ENCODE data around the gene COL10A1. TPM values are rescaled to one million over a fixed set of nuclear protein-coding genes. Genes with fewer than 3 reads are reported as not detected.

Gene COL10A1
- total RNA-seq, 1 experiment from 2014 or later, result not detected

DNA sequence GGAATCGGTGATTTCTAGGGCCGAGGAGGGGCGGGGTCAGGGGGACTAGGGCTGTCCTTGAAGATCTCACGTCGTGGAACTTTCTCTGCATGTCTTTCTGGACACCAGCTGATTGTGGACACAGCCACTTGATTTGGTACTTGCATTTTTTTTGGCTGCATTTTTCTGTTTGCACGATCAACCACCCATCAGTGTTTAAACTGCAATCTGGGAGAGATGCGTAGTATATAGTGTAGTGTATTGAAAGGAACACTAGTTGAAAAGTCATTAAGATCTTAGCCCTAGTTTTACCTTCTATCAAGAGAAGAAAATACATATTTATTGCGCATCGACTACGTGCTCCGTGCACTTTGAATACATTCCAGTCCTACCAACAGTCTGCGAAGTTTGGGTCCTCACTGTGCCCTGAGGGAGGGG is 24.6 kb downstream of the COL10A1 start:
- peak overlapping the region; percentile 84 for H3K27ac ChIP-seq (ENCODE audit: low read depth, low read length, poor library complexity, severe bottlenecking)
- POLR2A ChIA-PET (ENCODE audit: low non-redundant PET), result no interaction called here
- peaks cover 6% of the 10 kb centered on the region for H3K9me3 ChIP-seq (ENCODE audit: low read depth, low read length, poor library complexity, severe bottlenecking)
- TF ChIP-seq, protein P1, sequence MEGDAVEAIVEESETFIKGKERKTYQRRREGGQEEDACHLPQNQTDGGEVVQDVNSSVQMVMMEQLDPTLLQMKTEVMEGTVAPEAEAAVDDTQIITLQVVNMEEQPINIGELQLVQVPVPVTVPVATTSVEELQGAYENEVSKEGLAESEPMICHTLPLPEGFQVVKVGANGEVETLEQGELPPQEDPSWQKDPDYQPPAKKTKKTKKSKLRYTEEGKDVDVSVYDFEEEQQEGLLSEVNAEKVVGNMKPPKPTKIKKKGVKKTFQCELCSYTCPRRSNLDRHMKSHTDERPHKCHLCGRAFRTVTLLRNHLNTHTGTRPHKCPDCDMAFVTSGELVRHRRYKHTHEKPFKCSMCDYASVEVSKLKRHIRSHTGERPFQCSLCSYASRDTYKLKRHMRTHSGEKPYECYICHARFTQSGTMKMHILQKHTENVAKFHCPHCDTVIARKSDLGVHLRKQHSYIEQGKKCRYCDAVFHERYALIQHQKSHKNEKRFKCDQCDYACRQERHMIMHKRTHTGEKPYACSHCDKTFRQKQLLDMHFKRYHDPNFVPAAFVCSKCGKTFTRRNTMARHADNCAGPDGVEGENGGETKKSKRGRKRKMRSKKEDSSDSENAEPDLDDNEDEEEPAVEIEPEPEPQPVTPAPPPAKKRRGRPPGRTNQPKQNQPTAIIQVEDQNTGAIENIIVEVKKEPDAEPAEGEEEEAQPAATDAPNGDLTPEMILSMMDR (conservative IDR thresholded peaks at IDR 0.05; ENCODE audit: low read depth, low read length), result no peak
- no peak for TF ChIP-seq EZH2 (IDR thresholded peaks at IDR 0.05; ENCODE audit: borderline replicate concordance, low read depth, low read length, poor library complexity, severe bottlenecking)
- no peaks in the 10 kb centered on the region for H3K36me3 ChIP-seq (ENCODE audit: insufficient read depth, low read length, poor library complexity, severe bottlenecking)
- peaks cover 20% of the 10 kb centered on the region for H3K4me1 ChIP-seq (ENCODE audit: insufficient read depth, low read length, poor library complexity, severe bottlenecking)
- CTCF ChIA-PET, result interaction anchor here (1.5 to 2.8 kb wide), 2 partner anchors 9 to 11 kb away, joined by 3 to 11 read pairs; no protein-coding TSS in a partner anchor
- H3K4me3 ChIP-seq (ENCODE audit: low read depth, low read length, poor library complexity, severe bottlenecking), result peak overlapping the region; percentile 91
- DNase-seq (ENCODE audit: low spot score), result no peak
- no peaks in the 10 kb centered on the region for H3K27me3 ChIP-seq (replicated peaks; ENCODE audit: insufficient read depth, low read depth, low read length, poor library complexity)
- intact Hi-C loops (cut with micrococcal nuclease; ENCODE audit: unreplicated experiment), result no loop called here
- BruUV-seq (replicated peaks), result no TSS peak

DNA sequence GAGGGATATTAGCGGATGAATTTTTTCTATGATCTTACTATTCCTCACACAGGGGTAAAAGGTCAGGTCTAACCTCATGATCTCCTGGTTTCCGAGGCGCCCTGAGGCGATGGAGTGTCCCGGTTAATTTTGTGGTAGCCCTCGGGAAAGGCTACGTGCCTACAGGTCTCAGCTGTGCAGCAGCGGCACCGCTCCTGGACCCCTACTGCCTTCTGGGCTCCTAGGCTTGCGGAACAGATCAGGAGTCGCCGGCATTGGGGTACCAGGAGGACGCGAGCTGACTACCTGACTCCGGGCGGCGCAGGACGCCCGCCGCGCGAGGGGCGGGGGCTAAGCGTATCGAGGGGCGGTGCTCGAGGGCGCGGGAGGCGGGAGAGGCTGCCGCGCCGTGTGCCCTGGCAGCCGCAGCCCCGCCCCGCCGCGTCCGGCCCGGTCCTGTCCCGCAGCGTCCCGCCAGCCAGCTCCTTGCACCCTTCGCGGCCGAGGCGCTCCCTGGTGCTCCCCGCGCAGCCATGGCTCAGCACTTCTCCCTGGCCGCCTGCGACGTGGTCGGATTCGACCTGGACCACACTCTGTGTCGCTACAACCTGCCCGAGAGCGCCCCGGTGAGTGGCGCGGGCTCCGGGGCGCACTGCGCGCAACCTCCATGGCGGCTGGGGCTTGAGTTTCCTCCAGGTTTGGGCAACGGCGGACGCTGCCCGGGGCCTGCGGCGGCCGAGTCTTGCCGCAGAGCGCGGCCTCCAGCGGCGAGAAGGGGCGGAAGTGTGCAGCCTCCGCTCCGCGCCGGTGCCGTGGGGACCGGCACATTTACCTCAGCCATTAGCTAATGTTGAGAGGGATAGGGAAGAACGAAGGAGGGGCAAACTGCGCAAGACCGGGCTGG is 25.3 kb downstream of the COL10A1 start, which contains the start of gene NT5DC1:
Gene NT5DC1 (plus strand): TSS at position 435 of the 883 bp plus-strand sequence. CDS start 78 bp downstream, at position 513.
- peaks cover 15% of the 10 kb centered on the region for H3K4me1 ChIP-seq (ENCODE audit: insufficient read depth, low read length, poor library complexity, severe bottlenecking)
- H3K4me3 ChIP-seq (ENCODE audit: low read depth, low read length, poor library complexity, severe bottlenecking), result peak within 1 kb of the TSS; percentile 91
- TF ChIP-seq, protein P1 (conservative IDR thresholded peaks at IDR 0.05; ENCODE audit: low read depth, low read length), result peak; percentile 47
- TF ChIP-seq EZH2 (IDR thresholded peaks at IDR 0.05; ENCODE audit: borderline replicate concordance, low read depth, low read length, poor library complexity, severe bottlenecking), result no peak
- ChIA-PET CTCF (interaction anchor here (0.8 to 2.8 kb wide), 3 partner anchors 10 to 131 kb away, joined by 3 to 11 read pairs (median 3); no protein-coding TSS in a partner anchor), POLR2A (ENCODE audit: low non-redundant PET) (no interaction called here)
- intact Hi-C loops (cut with micrococcal nuclease; ENCODE audit: unreplicated experiment), result no loop called here
- H3K27ac ChIP-seq (ENCODE audit: low read depth, low read length, poor library complexity, severe bottlenecking), result peak within 1 kb of the TSS; percentile 84
- peaks cover 12% of the 10 kb centered on the region for H3K9me3 ChIP-seq (ENCODE audit: low read depth, low read length, poor library complexity, severe bottlenecking)
- no peaks in the 10 kb centered on the region for H3K36me3 ChIP-seq (ENCODE audit: insufficient read depth, low read length, poor library complexity, severe bottlenecking)
- DNase-seq (ENCODE audit: low spot score), result peak; percentile 89
- no TSS peak for BruUV-seq (replicated peaks)
- no peaks in the 10 kb centered on the region for H3K27me3 ChIP-seq (replicated peaks; ENCODE audit: insufficient read depth, low read depth, low read length, poor library complexity)

- CTCF ChIA-PET, result no interaction called here
- no peaks in the 10 kb centered on the region for H3K27me3 ChIP-seq (replicated peaks; ENCODE audit: insufficient read depth, low read depth, low read length, poor library complexity)
- no peak for DNase-seq (ENCODE audit: low spot score)
- H3K27ac ChIP-seq (ENCODE audit: low read depth, low read length, poor library complexity, severe bottlenecking), result no peak overlapping the region
- intact Hi-C loops (cut with micrococcal nuclease; ENCODE audit: unreplicated experiment), result loop anchor here (5.0 kb wide), 2 partner anchors 37 to 202 kb away; partner anchors contain the start of gene FRK
- no TSS peak for BruUV-seq (replicated peaks)
- POLR2A ChIA-PET (ENCODE audit: low non-redundant PET), result no interaction called here
- H3K36me3 ChIP-seq (ENCODE audit: insufficient read depth, low read length, poor library complexity, severe bottlenecking), result no peaks in the 10 kb centered on the region
- no peak for TF ChIP-seq EZH2 (IDR thresholded peaks at IDR 0.05; ENCODE audit: borderline replicate concordance, low read depth, low read length, poor library complexity, severe bottlenecking)
- TF ChIP-seq, protein P1 (conservative IDR thresholded peaks at IDR 0.05; ENCODE audit: low read depth, low read length), result no peak
- no peak overlapping the region for H3K4me3 ChIP-seq (ENCODE audit: low read depth, low read length, poor library complexity, severe bottlenecking)
- H3K4me1 ChIP-seq (ENCODE audit: insufficient read depth, low read length, poor library complexity, severe bottlenecking), result peaks cover 15% of the 10 kb centered on the region
- peaks cover 16% of the 10 kb centered on the region for H3K9me3 ChIP-seq (ENCODE audit: low read depth, low read length, poor library complexity, severe bottlenecking)
Measured at GRCh38 chr6:116099036-116099435, 26.9 kb downstream of the COL10A1 start.

Measured in A673 (cell line).